HepG2 (cell line): ENCODE data around the gene TAP1. TPM values are rescaled to one million over a fixed set of nuclear protein-coding genes. Genes with fewer than 3 reads are reported as not detected.

Source experiments
- ARHGAP35 ChIP-seq: sonication (generic); formaldehyde crosslinking; IDR thresholded peaks from 2 replicates; pipeline ENCODE4 v1.9.0; 2022; ENCODE audit warnings: mild to moderate bottlenecking, inconsistent platforms, moderate library complexity, missing genetic modification reagents, borderline replicate concordance
- ARID5B ChIP-seq: IDR thresholded peaks from 2 replicates; pipeline ENCODE4 v1.4.0; 2020; ENCODE audit warnings: mild to moderate bottlenecking, missing genetic modification reagents
- ATF4 ChIP-seq, 2 experiments: fragments of 450-650 bp in 1 of 2; sonication (generic) in 1 of 2; formaldehyde crosslinking; IDR thresholded peaks; 2 replicates each; pipeline versions ENCODE4 v1.5.0 to v1.8.0; 2020 to 2022; ENCODE audit warnings: mild to moderate bottlenecking in 1 of 2, missing genetic modification reagents in 1 of 2
- ELF4 ChIP-seq: sonication (generic); formaldehyde crosslinking; IDR thresholded peaks from 2 replicates; pipeline ENCODE4 v1.5.0; 2020; ENCODE audit warnings: missing genetic modification reagents, mild to moderate bottlenecking, moderate library complexity, borderline replicate concordance
- FOXC1 ChIP-seq: sonication (generic); formaldehyde crosslinking; IDR thresholded peaks from 2 replicates; pipeline ENCODE4 v1.8.0; 2022; ENCODE audit warnings: mild to moderate bottlenecking, missing genetic modification reagents, borderline replicate concordance
- HIC2 ChIP-seq: sonication (generic); formaldehyde crosslinking; IDR thresholded peaks from 2 replicates; pipeline ENCODE4 v1.9.0; 2022; ENCODE audit warnings: low read depth, missing genetic modification reagents
- KAT8 ChIP-seq: IDR thresholded peaks from 2 replicates; pipeline ENCODE4 v1.6.1; 2016; ENCODE audit warnings: missing genetic modification reagents, missing compliant biosample characterization
- KMT2A ChIP-seq: sonication (generic); formaldehyde crosslinking; IDR thresholded peaks from 2 replicates; pipeline ENCODE4 v1.4.0; 2020; ENCODE audit warnings: missing genetic modification reagents
- NFAT5 ChIP-seq: sonication (generic); formaldehyde crosslinking; IDR thresholded peaks from 2 replicates; pipeline ENCODE4 v1.4.0; 2020; ENCODE audit warnings: missing genetic modification reagents
- NFIB ChIP-seq: sonication (generic); formaldehyde crosslinking; IDR thresholded peaks from 2 replicates; pipeline ENCODE4 v1.9.0; 2021; ENCODE audit warnings: missing genetic modification reagents, mild to moderate bottlenecking, borderline replicate concordance
- SMAD1 ChIP-seq: sonication (generic); formaldehyde crosslinking; IDR thresholded peaks from 2 replicates; pipeline ENCODE4 v1.4.0; 2020; ENCODE audit warnings: missing genetic modification reagents, low read depth, mild to moderate bottlenecking, borderline replicate concordance
- ZFYVE20 ChIP-seq: sonication (generic); formaldehyde crosslinking; IDR thresholded peaks from 2 replicates; pipeline ENCODE4 v1.8.0; 2023; ENCODE audit warnings: low read depth, mild to moderate bottlenecking, moderate library complexity, missing genetic modification reagents, borderline replicate concordance
- ZNF746 ChIP-seq: sonication (generic); formaldehyde crosslinking; IDR thresholded peaks from 2 replicates; pipeline ENCODE4 v1.8.0; 2022; ENCODE audit warnings: mild to moderate bottlenecking, missing genetic modification reagents
- ZNF772 ChIP-seq: sonication (generic); formaldehyde crosslinking; IDR thresholded peaks from 2 replicates; pipeline ENCODE4 v1.5.0; 2020; ENCODE audit warnings: mild to moderate bottlenecking, missing genetic modification reagents
- ZNF816 ChIP-seq: sonication (generic); formaldehyde crosslinking; IDR thresholded peaks from 2 replicates; pipeline ENCODE4 v1.8.0; 2022; ENCODE audit warnings: missing genetic modification reagents, mild to moderate bottlenecking, borderline replicate concordance
- polyA plus RNA-seq, 8 experiments: library from polyadenylated mRNA; depleted of rRNA in 3 of 8; stranded (reverse) in 7 of 8; unstranded in 1 of 8; fragments of >200 nt; fragmentation: Illumina TruSeq in 4 of 8; extraction: Trizol in 4 of 8; gene quantifications; 2 replicates each; pipeline versions ENCODE4 v1.2.1 to v1.2.3, GENCODE V29; 2011 to 2016; ENCODE audit warnings: low read depth in 4 of 8, missing spikeins in 1 of 8, mixed read lengths in 1 of 8; ENCODE audit not compliant: insufficient read depth in 1 of 8
- total RNA-seq, 5 experiments: library from RNA; depleted of rRNA; stranded (reverse); fragments of >200 nt; fragmentation: Illumina TruSeq; extraction: Trizol; gene quantifications; 2 replicates each; pipeline ENCODE4 v1.2.3, GENCODE V29; 2016; ENCODE audit warnings: low read depth in 1 of 5

The TAP1 gene
- total and polyA plus RNA-seq, 2 of the 13 experiments (the other 11 are each of a cell fraction or from before 2014, with no cell fraction given) = 31.2 to 52.2 TPM

GRCh38 chr6:32853541-32854375 lies at the start of gene TAP1, which contains the start of gene PSMB9 (continued):
- 0 out of 2 replicates have a peak, but pooled peaks have one; percentile 25 for TF ChIP-seq NFAT5 (CRISPR knock-in tag)
- peak in 1 of 2 experiments; percentile 52; a peak in 2 of 4 replicates for TF ChIP-seq ATF4 (CRISPR knock-in tag; IDR thresholded peaks at IDR 0.05)
- peak; percentile 85; the same call in 1 of the 2 replicates for TF ChIP-seq ZNF772 (CRISPR knock-in tag)
- TF ChIP-seq ZNF746 (CRISPR knock-in tag) = no peak; the same call in 1 of the 2 replicates
- peak; percentile 66 for TF ChIP-seq ARID5B (CRISPR knock-in tag)
- TF ChIP-seq NFIB (CRISPR knock-in tag) = no peak
- TF ChIP-seq ELF4 (CRISPR knock-in tag) = peak; percentile 67; the same call in 1 of the 2 replicates
- TF ChIP-seq ZFYVE20 (CRISPR knock-in tag) = 0 out of 2 replicates have a peak, but pooled peaks have one; percentile 36
- peak; percentile 58; the same call in 1 of the 2 replicates for TF ChIP-seq ZNF816 (CRISPR knock-in tag)
- peak; percentile 83 for TF ChIP-seq KAT8
- TF ChIP-seq FOXC1 = no peak
- no peak; the same call in 1 of the 2 replicates for TF ChIP-seq HIC2 (CRISPR knock-in tag)
- TF ChIP-seq SMAD1 (CRISPR knock-in tag) = peak; percentile 70; the same call in 1 of the 2 replicates
- peak; percentile 68 for TF ChIP-seq KMT2A (CRISPR knock-in tag)
- TF ChIP-seq ARHGAP35 = no peak
